Measurements from ENCODE around the gene FAF1.

The FAF1 gene

DNA sequence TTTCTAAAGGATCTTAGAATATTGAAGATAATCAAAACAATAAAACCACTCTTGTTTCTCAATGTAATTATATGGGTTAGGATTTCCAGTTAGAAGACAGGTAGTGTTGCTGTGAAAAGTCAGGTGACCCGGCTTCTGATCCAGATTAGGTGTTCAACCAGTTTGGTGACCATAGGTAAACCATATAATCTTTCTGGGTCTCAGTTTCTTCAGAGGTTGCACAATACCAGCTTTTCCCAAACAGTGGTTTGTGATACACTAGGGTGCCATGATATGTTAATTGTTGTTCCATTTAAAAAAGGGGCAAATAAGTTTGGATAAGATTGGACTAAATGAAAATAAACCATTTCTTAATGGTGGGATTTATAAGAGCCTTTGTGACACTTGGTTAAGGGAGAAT is 472.3 kb downstream of the FAF1 start:
- DNase-seq (ENCODE audit: low read depth) = no peak
- TF ChIP-seq, protein P1, sequence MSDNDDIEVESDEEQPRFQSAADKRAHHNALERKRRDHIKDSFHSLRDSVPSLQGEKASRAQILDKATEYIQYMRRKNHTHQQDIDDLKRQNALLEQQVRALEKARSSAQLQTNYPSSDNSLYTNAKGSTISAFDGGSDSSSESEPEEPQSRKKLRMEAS (IDR thresholded peaks at IDR 0.05; ENCODE audit: low read depth, low read length) = no peak
- no peak for TF ChIP-seq MYC (IDR thresholded peaks at IDR 0.05; ENCODE audit: low read depth, low read length)
- TF ChIP-seq, protein P2, sequence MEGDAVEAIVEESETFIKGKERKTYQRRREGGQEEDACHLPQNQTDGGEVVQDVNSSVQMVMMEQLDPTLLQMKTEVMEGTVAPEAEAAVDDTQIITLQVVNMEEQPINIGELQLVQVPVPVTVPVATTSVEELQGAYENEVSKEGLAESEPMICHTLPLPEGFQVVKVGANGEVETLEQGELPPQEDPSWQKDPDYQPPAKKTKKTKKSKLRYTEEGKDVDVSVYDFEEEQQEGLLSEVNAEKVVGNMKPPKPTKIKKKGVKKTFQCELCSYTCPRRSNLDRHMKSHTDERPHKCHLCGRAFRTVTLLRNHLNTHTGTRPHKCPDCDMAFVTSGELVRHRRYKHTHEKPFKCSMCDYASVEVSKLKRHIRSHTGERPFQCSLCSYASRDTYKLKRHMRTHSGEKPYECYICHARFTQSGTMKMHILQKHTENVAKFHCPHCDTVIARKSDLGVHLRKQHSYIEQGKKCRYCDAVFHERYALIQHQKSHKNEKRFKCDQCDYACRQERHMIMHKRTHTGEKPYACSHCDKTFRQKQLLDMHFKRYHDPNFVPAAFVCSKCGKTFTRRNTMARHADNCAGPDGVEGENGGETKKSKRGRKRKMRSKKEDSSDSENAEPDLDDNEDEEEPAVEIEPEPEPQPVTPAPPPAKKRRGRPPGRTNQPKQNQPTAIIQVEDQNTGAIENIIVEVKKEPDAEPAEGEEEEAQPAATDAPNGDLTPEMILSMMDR (IDR thresholded peaks at IDR 0.05; ENCODE audit: low read depth, low read length) = no peak
- no peak for TF ChIP-seq POLR2A (IDR thresholded peaks at IDR 0.05; ENCODE audit: extremely low read depth, insufficient read length)
- H3K4me3 ChIP-seq (ENCODE audit: low read depth, low read length) = no peak overlapping the region

DNA sequence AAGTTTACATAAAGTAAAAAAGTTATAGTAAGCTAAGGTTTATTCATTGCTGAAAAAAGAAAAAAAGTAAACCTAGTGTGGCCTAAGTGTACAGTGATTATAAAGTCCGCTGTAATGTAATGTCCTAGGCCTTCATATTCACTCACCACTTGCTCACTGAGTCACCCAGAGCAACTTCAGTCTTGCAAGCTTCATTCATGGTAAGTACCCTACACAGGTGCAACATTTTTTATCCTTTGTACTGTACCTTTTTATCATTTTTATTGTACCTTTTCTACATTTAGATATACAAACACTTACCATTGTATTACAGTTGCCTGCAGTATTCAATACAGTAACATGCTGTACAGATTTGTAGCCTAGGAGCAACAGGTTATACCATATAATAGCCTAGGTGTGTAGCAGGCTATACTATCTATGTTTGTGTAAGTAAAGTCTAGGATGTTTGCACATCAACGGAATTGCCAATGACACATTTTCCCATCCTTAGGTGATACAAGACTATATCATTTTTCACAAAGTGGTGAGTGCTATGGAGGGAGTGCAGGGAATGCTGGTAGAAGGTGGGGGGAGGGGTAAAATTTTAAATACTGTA is 478.8 kb downstream of the FAF1 start:
- H3K4me3 ChIP-seq (ENCODE audit: low read depth, low read length) = no peak overlapping the region
- no peak for DNase-seq (ENCODE audit: low read depth)
- TF ChIP-seq MYC (IDR thresholded peaks at IDR 0.05; ENCODE audit: low read depth, low read length) (no peak), POLR2A (IDR thresholded peaks at IDR 0.05; ENCODE audit: extremely low read depth, insufficient read length) (no peak)
- TF ChIP-seq, protein P2 (IDR thresholded peaks at IDR 0.05; ENCODE audit: low read depth, low read length) = no peak
- TF ChIP-seq, protein P1 (IDR thresholded peaks at IDR 0.05; ENCODE audit: low read depth, low read length) = no peak

DNA sequence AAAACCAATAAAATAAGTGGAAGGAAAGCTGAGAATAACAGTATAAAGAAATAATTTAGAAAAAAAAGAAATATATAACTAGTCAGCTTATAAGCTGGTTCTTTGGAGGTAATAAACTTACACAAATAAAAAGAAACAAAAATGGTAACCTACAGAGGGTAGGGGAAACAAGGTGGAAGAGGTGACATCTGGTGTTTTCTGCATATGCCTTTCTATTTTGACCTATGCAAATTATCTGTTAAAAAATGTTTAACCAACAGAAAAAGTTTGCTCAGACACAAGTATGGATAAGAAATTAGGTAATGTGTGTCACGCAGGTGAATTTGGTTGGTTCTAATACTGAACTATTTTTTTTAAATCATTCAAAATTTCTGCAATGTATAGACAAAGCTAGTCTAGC is 483.3 kb downstream of the FAF1 start:
- no peak overlapping the region for H3K4me3 ChIP-seq (ENCODE audit: low read depth, low read length)
- DNase-seq (ENCODE audit: low read depth) = no peak

DNA sequence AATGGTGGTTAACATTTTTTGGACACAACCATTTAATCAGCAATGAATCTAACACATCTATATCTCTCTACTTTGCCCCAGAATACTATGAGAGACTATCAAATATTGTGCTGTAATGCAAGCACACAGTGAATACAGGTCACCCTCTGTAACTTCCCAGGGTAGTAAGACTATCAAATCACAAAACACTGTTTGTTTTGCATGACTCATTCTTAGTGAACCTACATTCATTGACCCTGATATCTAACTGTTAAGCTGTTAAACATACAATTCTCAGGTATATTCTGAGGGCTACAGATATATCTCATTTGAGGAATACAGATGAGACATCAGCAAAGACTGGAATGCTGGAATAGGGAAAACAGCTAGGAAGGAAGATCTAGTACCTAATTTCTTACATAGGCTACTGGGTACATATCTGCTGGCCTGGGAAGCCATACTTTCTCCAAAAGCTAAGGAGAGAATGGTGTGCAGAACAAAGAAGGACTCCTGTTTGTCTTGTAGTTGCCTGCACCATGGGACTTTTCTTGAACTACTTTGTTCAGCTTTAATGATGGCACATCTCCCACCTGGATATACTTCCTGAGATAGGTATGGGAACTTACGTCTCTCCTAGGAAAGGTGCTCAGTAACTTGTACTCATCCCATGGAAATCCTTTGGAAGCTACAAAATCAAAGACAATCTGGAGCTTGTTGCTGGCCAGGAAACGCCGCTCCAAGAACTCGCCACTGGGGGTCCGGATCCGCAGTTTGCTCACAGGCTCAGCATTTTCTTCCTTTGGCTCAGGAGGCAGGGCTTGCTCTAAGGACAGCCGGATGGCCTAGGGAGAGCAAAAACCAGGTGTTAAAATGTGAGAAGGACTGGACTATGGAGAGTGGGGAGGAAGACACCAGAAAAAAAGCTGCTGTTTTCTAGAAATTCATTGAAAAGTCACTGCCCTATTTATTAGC is 484.9 kb downstream of the FAF1 start:
- no peak for DNase-seq (ENCODE audit: low read depth)
- H3K4me3 ChIP-seq (ENCODE audit: low read depth, low read length) = no peak overlapping the region
- TF ChIP-seq, protein P1 (IDR thresholded peaks at IDR 0.05; ENCODE audit: low read depth, low read length) = no peak
- TF ChIP-seq POLR2A (IDR thresholded peaks at IDR 0.05; ENCODE audit: extremely low read depth, insufficient read length) (no peak), MYC (IDR thresholded peaks at IDR 0.05; ENCODE audit: low read depth, low read length) (no peak)
- TF ChIP-seq, protein P2 (IDR thresholded peaks at IDR 0.05; ENCODE audit: low read depth, low read length) = no peak

More for the DNA sequence above, 483.3 kb downstream of the FAF1 start:
- TF ChIP-seq POLR2A (IDR thresholded peaks at IDR 0.05; ENCODE audit: extremely low read depth, insufficient read length) = no peak
- TF ChIP-seq, protein P2 (IDR thresholded peaks at IDR 0.05; ENCODE audit: low read depth, low read length) = no peak

DNA sequence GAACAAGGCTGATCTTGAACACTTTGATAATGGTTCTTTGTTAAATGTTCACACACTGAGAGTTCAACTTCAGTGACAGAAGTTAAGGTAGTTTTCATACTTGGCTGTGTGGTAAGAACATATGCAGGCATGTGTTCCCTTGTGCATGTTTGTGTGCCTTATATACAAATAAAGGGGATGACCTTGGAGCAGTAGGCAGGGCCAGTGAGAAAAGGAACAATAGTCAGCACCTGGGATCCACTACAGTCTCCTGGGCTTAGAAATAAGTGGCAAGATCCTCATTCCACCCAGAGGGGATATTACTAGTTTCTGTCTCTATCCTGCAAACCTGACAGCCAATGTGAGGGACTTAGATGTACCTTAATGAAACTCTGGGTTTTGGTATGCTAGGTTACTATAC is 486.6 kb downstream of the FAF1 start:
- TF ChIP-seq, protein P1 (IDR thresholded peaks at IDR 0.05; ENCODE audit: low read depth, low read length) = no peak
- TF ChIP-seq MYC (IDR thresholded peaks at IDR 0.05; ENCODE audit: low read depth, low read length) (no peak), POLR2A (IDR thresholded peaks at IDR 0.05; ENCODE audit: extremely low read depth, insufficient read length) (no peak)
- TF ChIP-seq, protein P2 (IDR thresholded peaks at IDR 0.05; ENCODE audit: low read depth, low read length) = no peak
- DNase-seq (ENCODE audit: low read depth) = no peak
- no peak overlapping the region for H3K4me3 ChIP-seq (ENCODE audit: low read depth, low read length)
